SK-N-SH treated with all-trans-retinoic acid at 6 μM for 48 hours (cell line): ENCODE results near the gene KISS1.

ENCODE experiments used
- ARNTL ChIP-seq: fragments of 450-650 bp; formaldehyde crosslinking; IDR thresholded peaks from 2 replicates; pipeline ENCODE4 v1.5.0; 2020; ENCODE audit warnings: low read depth, mild to moderate bottlenecking, moderate library complexity, borderline replicate concordance
- BACH2 ChIP-seq: fragments of 250-450 bp; sonication (Bioruptor Pico); IDR thresholded peaks from 2 replicates; pipeline ENCODE4 v1.9.0; 2021; ENCODE audit warnings: mild to moderate bottlenecking, borderline replicate concordance
- GLIS3 ChIP-seq: fragments of 250-450 bp; sonication (Bioruptor Pico); IDR thresholded peaks from 2 replicates; pipeline ENCODE4 v1.5.0; 2020; ENCODE audit warnings: mild to moderate bottlenecking, moderate library complexity
- OSR1 ChIP-seq: fragments of 250-450 bp; sonication (Bioruptor Pico); IDR thresholded peaks from 2 replicates; pipeline ENCODE4 v1.8.0; 2022; ENCODE audit warnings: moderate library complexity, mild to moderate bottlenecking, inconsistent platforms
- RARB ChIP-seq: fragments of 250-450 bp; sonication (Bioruptor Pico); IDR thresholded peaks from 2 replicates; pipeline ENCODE4 v1.8.0; 2021; ENCODE audit warnings: mild to moderate bottlenecking, moderate library complexity
- SNAI2 ChIP-seq: fragments of 250-450 bp; sonication (Bioruptor Pico); IDR thresholded peaks from 2 replicates; pipeline ENCODE4 v1.5.0; 2020; ENCODE audit warnings: mild to moderate bottlenecking, moderate library complexity
- TCF4 ChIP-seq: fragments of 250-450 bp; sonication (Bioruptor Pico); IDR thresholded peaks from 2 replicates; pipeline ENCODE4 v1.8.0; 2021; ENCODE audit warnings: mild to moderate bottlenecking, moderate library complexity, borderline replicate concordance
- ZFP3 ChIP-seq: fragments of 250-450 bp; sonication (Bioruptor Pico); IDR thresholded peaks from 2 replicates; pipeline ENCODE4 v1.5.0; 2020; ENCODE audit warnings: mild to moderate bottlenecking, moderate library complexity
- ZNF70 ChIP-seq: fragments of 450-650 bp; formaldehyde crosslinking; IDR thresholded peaks from 2 replicates; pipeline ENCODE4 v1.5.0; 2020; ENCODE audit warnings: mild to moderate bottlenecking, moderate library complexity
- TF ChIP-seq, protein P1 (sequence below): fragments of 250-450 bp; sonication (Bioruptor Pico); IDR thresholded peaks from 2 replicates; pipeline ENCODE4 v1.8.0; 2021; ENCODE audit warnings: low read depth, mild to moderate bottlenecking, moderate library complexity, borderline replicate concordance
- TF ChIP-seq, protein P2 (sequence below): fragments of 250-450 bp; sonication (Bioruptor Pico); IDR thresholded peaks from 2 replicates; pipeline ENCODE4 v1.8.0; 2020; ENCODE audit warnings: mild to moderate bottlenecking, moderate library complexity, borderline replicate concordance
- TF ChIP-seq, protein P3 (sequence below): fragments of 250-450 bp; sonication (Bioruptor Pico); IDR thresholded peaks from 2 replicates; pipeline ENCODE4 v1.5.1; 2020; ENCODE audit warnings: low read depth, mild to moderate bottlenecking, moderate library complexity

DNA sequence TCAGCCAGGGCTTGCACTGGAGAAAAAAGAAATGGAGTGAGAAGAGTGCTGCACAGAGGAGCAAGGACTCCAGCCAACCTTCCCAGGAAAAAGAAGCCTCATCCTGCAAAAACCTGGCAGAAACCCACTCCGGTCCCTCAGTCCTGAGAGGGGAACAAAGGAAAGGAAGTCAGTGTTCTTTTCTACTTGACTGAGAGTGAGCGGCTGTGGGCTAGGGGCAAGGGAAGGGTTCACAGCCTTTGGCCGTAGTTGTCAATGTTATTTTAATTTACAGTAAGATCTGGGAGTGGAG, 26.4 kb upstream of the KISS1 start:
- TF ChIP-seq RARB (CRISPR knock-in tag) (no peak), ARNTL (CRISPR knock-in tag) (no peak), SNAI2 (CRISPR knock-in tag) (no peak), BACH2 (CRISPR knock-in tag) (no peak), GLIS3 (no peak), ZNF70 (CRISPR knock-in tag) (no peak), OSR1 (CRISPR knock-in tag) (no peak), TCF4 (CRISPR knock-in tag) (no peak), ZFP3 (CRISPR knock-in tag) (no peak)
- TF ChIP-seq, protein P1, sequence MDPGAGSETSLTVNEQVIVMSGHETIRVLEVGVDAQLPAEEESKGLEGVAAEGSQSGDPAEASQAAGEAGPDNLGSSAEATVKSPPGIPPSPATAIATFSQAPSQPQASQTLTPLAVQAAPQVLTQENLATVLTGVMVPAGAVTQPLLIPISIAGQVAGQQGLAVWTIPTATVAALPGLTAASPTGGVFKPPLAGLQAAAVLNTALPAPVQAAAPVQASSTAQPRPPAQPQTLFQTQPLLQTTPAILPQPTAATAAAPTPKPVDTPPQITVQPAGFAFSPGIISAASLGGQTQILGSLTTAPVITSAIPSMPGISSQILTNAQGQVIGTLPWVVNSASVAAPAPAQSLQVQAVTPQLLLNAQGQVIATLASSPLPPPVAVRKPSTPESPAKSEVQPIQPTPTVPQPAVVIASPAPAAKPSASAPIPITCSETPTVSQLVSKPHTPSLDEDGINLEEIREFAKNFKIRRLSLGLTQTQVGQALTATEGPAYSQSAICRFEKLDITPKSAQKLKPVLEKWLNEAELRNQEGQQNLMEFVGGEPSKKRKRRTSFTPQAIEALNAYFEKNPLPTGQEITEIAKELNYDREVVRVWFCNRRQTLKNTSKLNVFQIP (CRISPR knock-in tag), result no peak
- TF ChIP-seq, protein P2, sequence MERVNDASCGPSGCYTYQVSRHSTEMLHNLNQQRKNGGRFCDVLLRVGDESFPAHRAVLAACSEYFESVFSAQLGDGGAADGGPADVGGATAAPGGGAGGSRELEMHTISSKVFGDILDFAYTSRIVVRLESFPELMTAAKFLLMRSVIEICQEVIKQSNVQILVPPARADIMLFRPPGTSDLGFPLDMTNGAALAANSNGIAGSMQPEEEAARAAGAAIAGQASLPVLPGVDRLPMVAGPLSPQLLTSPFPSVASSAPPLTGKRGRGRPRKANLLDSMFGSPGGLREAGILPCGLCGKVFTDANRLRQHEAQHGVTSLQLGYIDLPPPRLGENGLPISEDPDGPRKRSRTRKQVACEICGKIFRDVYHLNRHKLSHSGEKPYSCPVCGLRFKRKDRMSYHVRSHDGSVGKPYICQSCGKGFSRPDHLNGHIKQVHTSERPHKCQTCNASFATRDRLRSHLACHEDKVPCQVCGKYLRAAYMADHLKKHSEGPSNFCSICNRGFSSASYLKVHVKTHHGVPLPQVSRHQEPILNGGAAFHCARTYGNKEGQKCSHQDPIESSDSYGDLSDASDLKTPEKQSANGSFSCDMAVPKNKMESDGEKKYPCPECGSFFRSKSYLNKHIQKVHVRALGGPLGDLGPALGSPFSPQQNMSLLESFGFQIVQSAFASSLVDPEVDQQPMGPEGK (CRISPR knock-in tag), result no peak
- TF ChIP-seq, protein P3, sequence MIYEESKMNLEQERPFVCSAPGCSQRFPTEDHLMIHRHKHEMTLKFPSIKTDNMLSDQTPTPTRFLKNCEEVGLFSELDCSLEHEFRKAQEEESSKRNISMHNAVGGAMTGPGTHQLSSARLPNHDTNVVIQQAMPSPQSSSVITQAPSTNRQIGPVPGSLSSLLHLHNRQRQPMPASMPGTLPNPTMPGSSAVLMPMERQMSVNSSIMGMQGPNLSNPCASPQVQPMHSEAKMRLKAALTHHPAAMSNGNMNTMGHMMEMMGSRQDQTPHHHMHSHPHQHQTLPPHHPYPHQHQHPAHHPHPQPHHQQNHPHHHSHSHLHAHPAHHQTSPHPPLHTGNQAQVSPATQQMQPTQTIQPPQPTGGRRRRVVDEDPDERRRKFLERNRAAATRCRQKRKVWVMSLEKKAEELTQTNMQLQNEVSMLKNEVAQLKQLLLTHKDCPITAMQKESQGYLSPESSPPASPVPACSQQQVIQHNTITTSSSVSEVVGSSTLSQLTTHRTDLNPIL (CRISPR knock-in tag), result no peak
